ENCODE measurements around the gene KLK14.

- no peak for TF ChIP-seq POLR2A (IDR thresholded peaks at IDR 0.05)
- TF ChIP-seq CTCF (IDR thresholded peaks at IDR 0.05) = no peak
Observed at GRCh38 chr19:51100601-51101000, 17.9 kb upstream of the KLK14 start.

Data from lower leg skin (tissue), 3 donors.